Measurements from ENCODE around the gene PRODH.
"Not testable (repeated sequence)": the region's sequence is repeated elsewhere in the genome, so short reads cannot be mapped to it uniquely, and the experiment has no call there.

Gene PRODH

GRCh38 chr22:18947105-18947504 is 11.0 kb upstream of the PRODH start:
- not testable (repeated sequence) for H3K27ac ChIP-seq (ENCODE audit: low read length)

GRCh38 chr22:18938691-18939090 is 2.6 kb upstream of the PRODH start:
- H3K4me3 ChIP-seq (ENCODE audit: low read depth in 1 of 2, low read length in 2 of 2); H3K27me3 ChIP-seq (ENCODE audit: low read depth, low read length); H3K36me3 ChIP-seq (ENCODE audit: control insufficient read depth in 1 of 2, insufficient read depth in 2 of 2, low read length in 2 of 2); H3K27ac ChIP-seq (ENCODE audit: low read length); H3K9me3 ChIP-seq (ENCODE audit: control insufficient read depth in 1 of 2, low read length in 2 of 2); H3K4me1 ChIP-seq (ENCODE audit: control insufficient read depth in 1 of 2, insufficient read depth in 2 of 2, low read length in 2 of 2): not testable (repeated sequence)

More at GRCh38 chr22:18947105-18947504, 11.0 kb upstream of the PRODH start:
- not testable (repeated sequence) for H3K9me3 ChIP-seq (ENCODE audit: control insufficient read depth in 1 of 2, low read length in 2 of 2); H3K36me3 ChIP-seq (ENCODE audit: control insufficient read depth in 1 of 2, insufficient read depth in 2 of 2, low read length in 2 of 2); H3K4me3 ChIP-seq (ENCODE audit: low read depth in 1 of 2, low read length in 2 of 2); H3K27me3 ChIP-seq (ENCODE audit: low read depth, low read length); H3K4me1 ChIP-seq (ENCODE audit: control insufficient read depth in 1 of 2, insufficient read depth in 2 of 2, low read length in 2 of 2)

DNA sequence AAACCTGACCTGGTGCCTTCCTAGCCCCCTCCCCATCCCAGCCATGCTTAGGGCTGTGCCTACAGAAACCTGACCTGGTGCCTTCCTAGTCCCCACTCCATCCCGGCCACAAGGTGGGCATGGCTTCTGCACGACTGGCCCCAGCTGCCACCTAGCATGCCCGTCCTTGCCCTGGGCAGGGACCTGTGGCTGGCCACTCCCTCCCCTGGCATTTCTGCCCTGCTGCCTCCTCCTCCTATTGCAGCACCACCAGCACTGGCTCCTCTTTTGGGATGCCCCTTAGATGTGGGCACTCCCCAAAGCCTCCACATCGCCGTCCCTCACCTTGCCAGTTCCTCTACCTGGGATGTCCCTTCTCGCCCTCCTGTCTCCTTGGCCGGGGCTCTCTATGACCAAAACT is 1.4 kb downstream of the PRODH start:
- H3K36me3 ChIP-seq (ENCODE audit: control insufficient read depth in 1 of 2, insufficient read depth in 2 of 2, low read length in 2 of 2); H3K9me3 ChIP-seq (ENCODE audit: control insufficient read depth in 1 of 2, low read length in 2 of 2); H3K27ac ChIP-seq (ENCODE audit: low read length); H3K4me1 ChIP-seq (ENCODE audit: control insufficient read depth in 1 of 2, insufficient read depth in 2 of 2, low read length in 2 of 2); H3K27me3 ChIP-seq (ENCODE audit: low read depth, low read length); H3K4me3 ChIP-seq (ENCODE audit: low read depth in 1 of 2, low read length in 2 of 2): not testable (repeated sequence)

DNA sequence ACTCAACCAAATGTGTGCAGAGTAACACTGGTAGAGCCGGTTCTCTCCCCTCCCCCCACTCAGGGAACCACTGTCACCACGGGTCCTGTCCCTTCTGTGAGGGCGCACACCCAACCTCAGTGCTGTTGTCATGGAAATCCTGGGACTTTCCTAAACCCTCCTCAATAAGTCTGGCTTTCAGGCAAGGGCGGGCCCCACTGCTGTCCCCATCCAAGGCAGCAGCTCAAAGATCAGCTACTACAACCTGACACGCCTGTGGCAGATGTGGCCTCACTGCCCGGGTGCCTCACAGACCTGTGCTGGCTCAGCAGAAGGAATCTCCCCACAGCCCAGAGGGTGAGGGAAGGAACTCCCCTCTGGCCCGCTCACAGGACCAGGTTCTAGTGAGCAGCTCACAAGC is 2.2 kb downstream of the PRODH start:
- Histone ChIP-seq H3K27ac (ENCODE audit: low read length) (no peak overlapping the region), H3K4me3 (ENCODE audit: low read depth in 1 of 2, low read length in 2 of 2) (no peak overlapping the region), H3K9me3 (ENCODE audit: control insufficient read depth in 1 of 2, low read length in 2 of 2) (no peaks in the 10 kb centered on the region), H3K4me1 (ENCODE audit: control insufficient read depth in 1 of 2, insufficient read depth in 2 of 2, low read length in 2 of 2) (no peaks in the 10 kb centered on the region), H3K36me3 (ENCODE audit: control insufficient read depth in 1 of 2, insufficient read depth in 2 of 2, low read length in 2 of 2) (no peaks in the 10 kb centered on the region), H3K27me3 (ENCODE audit: low read depth, low read length) (no peaks in the 10 kb centered on the region)

- no peaks in the 10 kb centered on the region for H3K36me3 ChIP-seq (ENCODE audit: control insufficient read depth in 1 of 2, insufficient read depth in 2 of 2, low read length in 2 of 2)
- no peaks in the 10 kb centered on the region for H3K9me3 ChIP-seq (ENCODE audit: control insufficient read depth in 1 of 2, low read length in 2 of 2)
- no peak overlapping the region for H3K4me3 ChIP-seq (ENCODE audit: low read depth in 1 of 2, low read length in 2 of 2)
- H3K27ac ChIP-seq (ENCODE audit: low read length), result no peak overlapping the region
- no peaks in the 10 kb centered on the region for H3K27me3 ChIP-seq (ENCODE audit: low read depth, low read length)
- no peaks in the 10 kb centered on the region for H3K4me1 ChIP-seq (ENCODE audit: control insufficient read depth in 1 of 2, insufficient read depth in 2 of 2, low read length in 2 of 2)
These were observed 4.0 kb downstream of the PRODH start for GRCh38 chr22:18931905-18932652.

DNA sequence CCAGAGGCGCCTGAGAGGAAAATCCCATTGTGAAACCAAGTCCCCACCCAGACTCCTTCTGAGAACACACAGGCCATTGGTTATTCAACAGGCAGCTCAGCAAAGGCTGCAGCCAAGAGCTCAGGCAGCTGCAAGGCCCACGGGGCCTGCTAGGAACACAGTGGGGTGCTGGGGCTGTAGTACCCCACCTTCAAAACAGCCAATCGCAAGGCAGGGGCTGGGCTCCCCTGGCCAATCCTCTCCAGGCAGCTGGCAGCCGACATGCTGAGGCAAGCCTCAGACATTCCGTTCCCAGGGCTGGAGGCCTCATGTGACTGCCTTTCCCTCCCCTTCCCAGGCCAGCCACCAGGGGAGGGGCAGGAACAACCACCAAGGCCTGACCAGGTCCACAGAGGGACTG is 6.6 kb downstream of the PRODH start:
- Histone ChIP-seq H3K27ac (ENCODE audit: low read length) (no peak overlapping the region), H3K27me3 (ENCODE audit: low read depth, low read length) (no peaks in the 10 kb centered on the region), H3K4me1 (ENCODE audit: control insufficient read depth in 1 of 2, insufficient read depth in 2 of 2, low read length in 2 of 2) (no peaks in the 10 kb centered on the region), H3K4me3 (ENCODE audit: low read depth in 1 of 2, low read length in 2 of 2) (no peak overlapping the region), H3K36me3 (ENCODE audit: control insufficient read depth in 1 of 2, insufficient read depth in 2 of 2, low read length in 2 of 2) (no peaks in the 10 kb centered on the region), H3K9me3 (ENCODE audit: control insufficient read depth in 1 of 2, low read length in 2 of 2) (no peaks in the 10 kb centered on the region)

DNA sequence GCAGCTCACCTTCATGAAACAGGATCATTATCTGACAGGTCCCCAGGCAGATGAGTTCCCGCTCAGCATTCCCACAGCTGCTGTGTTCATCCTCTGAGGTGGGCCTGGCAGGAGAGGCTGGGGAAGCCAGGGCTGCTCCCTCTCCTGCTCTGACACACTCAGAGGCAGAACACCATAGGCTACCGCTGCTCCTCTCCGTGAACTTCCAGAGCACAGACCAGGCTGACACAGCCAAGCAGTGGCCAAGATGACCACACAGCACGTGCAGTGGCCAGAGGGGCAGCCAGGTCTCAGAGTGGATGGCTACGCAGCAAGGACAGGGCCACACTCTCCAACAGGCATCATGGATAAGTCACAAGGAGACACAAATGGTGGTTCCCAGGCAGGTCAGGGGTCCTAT is 8.5 kb downstream of the PRODH start:
- Histone ChIP-seq H3K4me3 (ENCODE audit: low read depth in 1 of 2, low read length in 2 of 2) (no peak overlapping the region), H3K27ac (ENCODE audit: low read length) (no peak overlapping the region), H3K27me3 (ENCODE audit: low read depth, low read length) (no peaks in the 10 kb centered on the region), H3K9me3 (ENCODE audit: control insufficient read depth in 1 of 2, low read length in 2 of 2) (no peaks in the 10 kb centered on the region), H3K36me3 (ENCODE audit: control insufficient read depth in 1 of 2, insufficient read depth in 2 of 2, low read length in 2 of 2) (no peaks in the 10 kb centered on the region), H3K4me1 (ENCODE audit: control insufficient read depth in 1 of 2, insufficient read depth in 2 of 2, low read length in 2 of 2) (no peaks in the 10 kb centered on the region)

DNA sequence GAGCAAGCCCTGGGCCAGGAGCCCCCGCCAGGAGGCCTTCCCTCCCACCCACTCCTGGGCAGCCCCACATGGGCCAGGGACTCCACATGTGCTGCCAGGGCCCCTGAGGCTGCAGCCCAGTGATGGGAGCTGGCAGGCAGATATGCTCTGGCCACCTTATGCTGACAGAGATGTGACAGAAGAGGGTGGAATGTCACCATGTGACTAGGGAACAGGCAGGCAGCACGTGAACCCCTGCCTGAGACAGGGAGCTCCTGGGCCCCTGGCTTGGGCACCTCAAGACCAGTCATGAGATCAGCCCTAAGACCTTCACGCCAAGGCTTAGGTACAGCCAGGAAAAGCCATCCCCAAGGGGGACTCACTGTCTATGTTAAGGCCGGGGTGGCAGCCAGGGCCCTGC is 9.1 kb downstream of the PRODH start:
- no peaks in the 10 kb centered on the region for H3K36me3 ChIP-seq (ENCODE audit: control insufficient read depth in 1 of 2, insufficient read depth in 2 of 2, low read length in 2 of 2)
- no peaks in the 10 kb centered on the region for H3K9me3 ChIP-seq (ENCODE audit: control insufficient read depth in 1 of 2, low read length in 2 of 2)
- no peaks in the 10 kb centered on the region for H3K27me3 ChIP-seq (ENCODE audit: low read depth, low read length)
- H3K4me3 ChIP-seq (ENCODE audit: low read depth in 1 of 2, low read length in 2 of 2), result no peak overlapping the region
- H3K27ac ChIP-seq (ENCODE audit: low read length), result no peak overlapping the region
- H3K4me1 ChIP-seq (ENCODE audit: control insufficient read depth in 1 of 2, insufficient read depth in 2 of 2, low read length in 2 of 2), result no peaks in the 10 kb centered on the region

GRCh38 chr22:18925368-18926064 is 10.6 kb downstream of the PRODH start:
- no peaks in the 10 kb centered on the region for H3K9me3 ChIP-seq (ENCODE audit: control insufficient read depth in 1 of 2, low read length in 2 of 2)
- no peaks in the 10 kb centered on the region for H3K36me3 ChIP-seq (ENCODE audit: control insufficient read depth in 1 of 2, insufficient read depth in 2 of 2, low read length in 2 of 2)
- H3K4me1 ChIP-seq (ENCODE audit: control insufficient read depth in 1 of 2, insufficient read depth in 2 of 2, low read length in 2 of 2), result no peaks in the 10 kb centered on the region
- H3K4me3 ChIP-seq (ENCODE audit: low read depth in 1 of 2, low read length in 2 of 2), result no peak overlapping the region
- no peaks in the 10 kb centered on the region for H3K27me3 ChIP-seq (ENCODE audit: low read depth, low read length)
- H3K27ac ChIP-seq (ENCODE audit: low read length), result no peak overlapping the region

DNA sequence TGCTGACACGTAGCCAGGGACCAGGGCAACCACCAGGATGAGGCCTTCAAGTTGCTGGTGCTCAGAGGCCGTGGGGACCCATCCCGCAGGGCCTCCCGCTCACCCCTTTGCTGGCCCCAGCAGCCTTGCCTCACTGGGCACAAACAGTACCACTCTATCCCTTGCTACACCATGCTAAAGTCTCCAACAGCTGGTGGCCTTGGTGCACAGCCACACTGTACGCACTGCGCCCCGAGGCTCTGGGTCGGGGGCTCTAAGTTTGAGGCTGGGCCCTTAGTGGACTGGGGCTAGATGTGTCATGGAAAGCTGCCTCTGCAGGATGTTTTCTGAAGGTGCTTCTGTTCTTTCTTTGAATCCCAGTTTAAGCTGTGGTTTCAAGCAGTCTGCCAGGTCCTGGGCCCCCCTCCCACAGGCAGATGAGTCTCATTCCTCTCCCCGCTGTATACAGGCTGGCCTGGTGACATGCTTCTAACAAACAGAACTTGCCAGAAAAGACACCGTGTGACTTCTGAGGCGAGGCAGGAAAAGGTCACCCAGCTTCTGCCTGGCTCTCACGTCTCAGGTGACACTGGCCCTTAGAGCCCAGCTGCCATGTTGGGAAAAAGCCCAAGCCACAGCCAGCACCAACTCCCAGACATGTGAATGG is 15.7 kb downstream of the PRODH start:
- H3K27ac ChIP-seq (ENCODE audit: low read length); H3K4me1 ChIP-seq (ENCODE audit: control insufficient read depth in 1 of 2, insufficient read depth in 2 of 2, low read length in 2 of 2); H3K36me3 ChIP-seq (ENCODE audit: control insufficient read depth in 1 of 2, insufficient read depth in 2 of 2, low read length in 2 of 2); H3K27me3 ChIP-seq (ENCODE audit: low read depth, low read length); H3K9me3 ChIP-seq (ENCODE audit: control insufficient read depth in 1 of 2, low read length in 2 of 2); H3K4me3 ChIP-seq (ENCODE audit: low read depth in 1 of 2, low read length in 2 of 2): not testable (repeated sequence)

GRCh38 chr22:18917818-18918217 is 18.3 kb downstream of the PRODH start:
- H3K27ac ChIP-seq (ENCODE audit: low read length); H3K9me3 ChIP-seq (ENCODE audit: control insufficient read depth in 1 of 2, low read length in 2 of 2); H3K4me1 ChIP-seq (ENCODE audit: control insufficient read depth in 1 of 2, insufficient read depth in 2 of 2, low read length in 2 of 2); H3K4me3 ChIP-seq (ENCODE audit: low read depth in 1 of 2, low read length in 2 of 2); H3K27me3 ChIP-seq (ENCODE audit: low read depth, low read length); H3K36me3 ChIP-seq (ENCODE audit: control insufficient read depth in 1 of 2, insufficient read depth in 2 of 2, low read length in 2 of 2): not testable (repeated sequence)

Data from muscle layer of duodenum (tissue), 2 donors.